ENCODE data around the gene TTLL11.
A peak's percentile ranks its signal among the peaks of the same experiment; 100 is the strongest.
"Not testable (repeated sequence)": the region's sequence is repeated elsewhere in the genome, so short reads cannot be mapped to it uniquely, and the experiment has no call there.

Gene TTLL11

GRCh38 chr9:122036988-122037387 is 56.1 kb downstream of the TTLL11 start:
- no peak for DNase-seq

- no peak for DNase-seq
Observed at GRCh38 chr9:122036408-122036807, 56.7 kb downstream of the TTLL11 start.

- DNase-seq, result no peak
Observed at GRCh38 chr9:122033775-122034373, 59.2 kb downstream of the TTLL11 start.

- no peak for DNase-seq
Observed at GRCh38 chr9:122032346-122032745, 60.8 kb downstream of the TTLL11 start.

- no peak for DNase-seq
Observed at GRCh38 chr9:122031776-122032175, 61.3 kb downstream of the TTLL11 start.

- no peak for DNase-seq
Observed at GRCh38 chr9:122031157-122031556, 62.0 kb downstream of the TTLL11 start.

- no peak for DNase-seq
Observed at GRCh38 chr9:122030357-122030756, 62.8 kb downstream of the TTLL11 start.

- no peak for DNase-seq
Observed at GRCh38 chr9:122029898-122030297, 63.2 kb downstream of the TTLL11 start.

GRCh38 chr9:122028089-122028488 is 65.0 kb downstream of the TTLL11 start:
- no peak for DNase-seq

GRCh38 chr9:122020398-122020797 is 72.7 kb downstream of the TTLL11 start:
- DNase-seq, result no peak

- DNase-seq, result no peak
Observed at GRCh38 chr9:122016744-122017143, 76.4 kb downstream of the TTLL11 start.

GRCh38 chr9:122016309-122016708 is 76.8 kb downstream of the TTLL11 start:
- DNase-seq, result no peak

GRCh38 chr9:122015170-122015821 is 77.8 kb downstream of the TTLL11 start:
- no peak for DNase-seq

- DNase-seq, result no peak
Observed at GRCh38 chr9:122011818-122012498, 81.2 kb downstream of the TTLL11 start.

- DNase-seq, result no peak
Observed at GRCh38 chr9:122008559-122008958, 84.5 kb downstream of the TTLL11 start.

GRCh38 chr9:122007837-122008236 is 85.3 kb downstream of the TTLL11 start:
- no peak for DNase-seq

GRCh38 chr9:122005597-122005996 is 87.5 kb downstream of the TTLL11 start:
- peak in 1 of 2 experiments; percentile 37 for DNase-seq

- DNase-seq, result no peak
Observed at GRCh38 chr9:122004589-122004988, 88.5 kb downstream of the TTLL11 start.

GRCh38 chr9:122001491-122002201 is 91.5 kb downstream of the TTLL11 start:
- no peak for DNase-seq

- not testable (repeated sequence) for DNase-seq
Observed at GRCh38 chr9:122000526-122000925, 92.6 kb downstream of the TTLL11 start.

GRCh38 chr9:121999556-121999955 is 93.6 kb downstream of the TTLL11 start:
- no peak for DNase-seq

- no peak for DNase-seq
Observed at GRCh38 chr9:121998513-121999049, 94.5 kb downstream of the TTLL11 start.

GRCh38 chr9:121997791-121998190 is 95.3 kb downstream of the TTLL11 start:
- DNase-seq, result no peak

All from SW 1271 (cell line).